ENCODE data around the gene HIGD2B.
A peak's percentile ranks its signal among the peaks of the same experiment; 100 is the strongest.
"Not testable (repeated sequence)": the region's sequence is repeated elsewhere in the genome, so short reads cannot be mapped to it uniquely, and the experiment has no call there.

HIGD2B gene

GRCh38 chr15:72685925-72686794, at the start of gene HIGD2B, which contains the start of gene BBS4:
Gene HIGD2B (minus strand): TSS chr15:72686182. CDS start chr15:72676374, 9,808 bp downstream.
Gene BBS4 (plus strand): TSS chr15:72686207. CDS start chr15:72686228, 21 bp downstream.
- DNase-seq, result peak; percentile 86

- no peak for DNase-seq
Measured at GRCh38 chr15:72735111-72735510, 49.1 kb upstream of the HIGD2B start.

GRCh38 chr15:72733941-72734738, 48.2 kb upstream of the HIGD2B start:
- DNase-seq, result no peak

- DNase-seq, result no peak
Measured at GRCh38 chr15:72732516-72732915, 46.5 kb upstream of the HIGD2B start.

- DNase-seq, result no peak
Measured at GRCh38 chr15:72732086-72732485, 46.1 kb upstream of the HIGD2B start.

- no peak for DNase-seq
Measured at GRCh38 chr15:72728821-72729220, 42.8 kb upstream of the HIGD2B start.

- DNase-seq, result not testable (repeated sequence)
Measured at GRCh38 chr15:72728249-72728648, 42.3 kb upstream of the HIGD2B start.

- no peak for DNase-seq
Measured at GRCh38 chr15:72727154-72727553, 41.2 kb upstream of the HIGD2B start.

GRCh38 chr15:72725851-72726250, 39.9 kb upstream of the HIGD2B start:
- DNase-seq, result not testable (repeated sequence)

GRCh38 chr15:72725446-72725845, 39.5 kb upstream of the HIGD2B start:
- no peak for DNase-seq

GRCh38 chr15:72724028-72724427, 38.0 kb upstream of the HIGD2B start:
- no peak for DNase-seq

- DNase-seq, result peak; percentile 81
Measured at GRCh38 chr15:72722071-72722696, 36.2 kb upstream of the HIGD2B start.

- not testable (repeated sequence) for DNase-seq
Measured at GRCh38 chr15:72708551-72709303, 22.7 kb upstream of the HIGD2B start.

- DNase-seq, result no peak
Measured at GRCh38 chr15:72706266-72706665, 20.3 kb upstream of the HIGD2B start.

GRCh38 chr15:72700076-72700475, 14.1 kb upstream of the HIGD2B start:
- DNase-seq, result no peak

- no peak for DNase-seq
Measured at GRCh38 chr15:72698938-72699337, 13.0 kb upstream of the HIGD2B start.

- DNase-seq, result no peak
Measured at GRCh38 chr15:72690938-72691337, 5.0 kb upstream of the HIGD2B start.

GRCh38 chr15:72688697-72689096, 2.7 kb upstream of the HIGD2B start:
- no peak for DNase-seq

- no peak for DNase-seq
Measured at GRCh38 chr15:72685301-72685924, 569 bp downstream of the HIGD2B start.

GRCh38 chr15:72682772-72683171, 3.2 kb downstream of the HIGD2B start:
- DNase-seq, result no peak

- no peak for DNase-seq
Measured at GRCh38 chr15:72680931-72681330, 5.1 kb downstream of the HIGD2B start.

- no peak for DNase-seq
Measured at GRCh38 chr15:72676838-72677237, 9.1 kb downstream of the HIGD2B start.
